Stomach (tissue), 4 donors: Measurements from ENCODE around the gene DCST2.

ENCODE experiments used
- CTCF ChIP-seq, 7 experiments: fragments of 450-650 bp in 4 of 7; fragments of 200-600 bp in 3 of 7; sonication (generic) in 3 of 7; IDR thresholded peaks; one replicate each; pipeline ENCODE4 v1.5.1; 2016 to 2019; ENCODE audit warnings: antibody characterized with exemption in 7 of 7, control low read depth in 2 of 7, mild to moderate bottlenecking in 1 of 7
- EP300 ChIP-seq: sonication (generic); formaldehyde crosslinking; IDR thresholded peaks from one replicate; pipeline ENCODE4 v1.6.1; 2017; ENCODE audit warnings: antibody characterized with exemption
- POLR2A ChIP-seq, 4 donors: fragments of 450-650 bp; IDR thresholded peaks; one replicate each; pipeline ENCODE4 v1.6.1; 2016; ENCODE audit warnings: antibody characterized with exemption in 4 of 4, control low read depth in 2 of 4, mild to moderate bottlenecking in 1 of 4, moderate library complexity in 1 of 4
- POLR2AphosphoS5 ChIP-seq, 3 donors: sonication (generic); formaldehyde crosslinking; IDR thresholded peaks; one replicate each; pipeline ENCODE4 v1.6.1; 2016; ENCODE audit warnings: antibody characterized with exemption in 3 of 3

- TF ChIP-seq POLR2AphosphoS5 (IDR thresholded peaks at IDR 0.05) (no peak), CTCF (IDR thresholded peaks at IDR 0.05) (no peak), POLR2A (IDR thresholded peaks at IDR 0.05) (no peak), EP300 (no peak)
These were observed 46.3 kb downstream of the DCST2 start for GRCh38 chr1:154987326-154987725.
